ENCODE measurements around the gene RAB3B.
"Not testable (repeated sequence)": the region's sequence is repeated elsewhere in the genome, so short reads cannot be mapped to it uniquely, and the experiment has no call there.

RAB3B gene

GRCh38 chr1:52008071-52008809 lies 17.7 kb upstream of the RAB3B start:
- Histone ChIP-seq H3K27me3 (ENCODE audit: insufficient read depth, low read length) (no peaks in the 10 kb centered on the region), H3K4me3 (ENCODE audit: low read length) (no peak overlapping the region), H3K36me3 (ENCODE audit: insufficient read depth, low read depth, low read length) (no peaks in the 10 kb centered on the region), H3K9me3 (ENCODE audit: insufficient read depth, low read depth, low read length) (no peaks in the 10 kb centered on the region), H3K4me1 (ENCODE audit: insufficient read depth, low read length) (peaks cover 20% of the 10 kb centered on the region), H3K27ac (ENCODE audit: low read length) (no peak overlapping the region), H3K9ac (ENCODE audit: low read depth, low read length) (no peak overlapping the region; the same call in 1 of the 2 replicates)

GRCh38 chr1:52007215-52008002 lies 16.9 kb upstream of the RAB3B start:
- Histone ChIP-seq H3K36me3 (ENCODE audit: insufficient read depth, low read depth, low read length) (no peaks in the 10 kb centered on the region), H3K9ac (ENCODE audit: low read depth, low read length) (peak overlapping the region; percentile 3; the same call in 1 of the 2 replicates), H3K27me3 (ENCODE audit: insufficient read depth, low read length) (no peaks in the 10 kb centered on the region), H3K4me1 (ENCODE audit: insufficient read depth, low read length) (peaks cover 20% of the 10 kb centered on the region), H3K4me3 (ENCODE audit: low read length) (no peak overlapping the region), H3K9me3 (ENCODE audit: insufficient read depth, low read depth, low read length) (no peaks in the 10 kb centered on the region), H3K27ac (ENCODE audit: low read length) (peak overlapping the region; percentile 52)

GRCh38 chr1:52006081-52006553 lies 15.6 kb upstream of the RAB3B start:
- not testable (repeated sequence) for H3K27me3 ChIP-seq (ENCODE audit: insufficient read depth, low read length); H3K9me3 ChIP-seq (ENCODE audit: insufficient read depth, low read depth, low read length); H3K27ac ChIP-seq (ENCODE audit: low read length); H3K4me3 ChIP-seq (ENCODE audit: low read length); H3K36me3 ChIP-seq (ENCODE audit: insufficient read depth, low read depth, low read length)
- H3K4me1 ChIP-seq (ENCODE audit: insufficient read depth, low read length), result peaks cover 20% of the 10 kb centered on the region
- peak overlapping the region; percentile 53 for H3K9ac ChIP-seq (ENCODE audit: low read depth, low read length)

- H3K9me3 ChIP-seq (ENCODE audit: insufficient read depth, low read depth, low read length); H3K4me3 ChIP-seq (ENCODE audit: low read length); H3K27me3 ChIP-seq (ENCODE audit: insufficient read depth, low read length); H3K27ac ChIP-seq (ENCODE audit: low read length); H3K36me3 ChIP-seq (ENCODE audit: insufficient read depth, low read depth, low read length): not testable (repeated sequence)
- Histone ChIP-seq H3K9ac (ENCODE audit: low read depth, low read length) (peak overlapping the region; percentile 53), H3K4me1 (ENCODE audit: insufficient read depth, low read length) (peaks cover 20% of the 10 kb centered on the region)
Observed at GRCh38 chr1:52005548-52005947, 15.0 kb upstream of the RAB3B start.

GRCh38 chr1:52003877-52004276 lies 13.4 kb upstream of the RAB3B start:
- no peak overlapping the region for H3K4me3 ChIP-seq (ENCODE audit: low read length)
- no peaks in the 10 kb centered on the region for H3K27me3 ChIP-seq (ENCODE audit: insufficient read depth, low read length)
- H3K4me1 ChIP-seq (ENCODE audit: insufficient read depth, low read length), result peaks cover 20% of the 10 kb centered on the region
- H3K9ac ChIP-seq (ENCODE audit: low read depth, low read length), result no peak overlapping the region
- no peaks in the 10 kb centered on the region for H3K36me3 ChIP-seq (ENCODE audit: insufficient read depth, low read depth, low read length)
- H3K27ac ChIP-seq (ENCODE audit: low read length), result no peak overlapping the region
- no peaks in the 10 kb centered on the region for H3K9me3 ChIP-seq (ENCODE audit: insufficient read depth, low read depth, low read length)

GRCh38 chr1:52002038-52002917 lies 11.8 kb upstream of the RAB3B start:
- no peak overlapping the region for H3K4me3 ChIP-seq (ENCODE audit: low read length)

GRCh38 chr1:51998701-51999100 lies 8.2 kb upstream of the RAB3B start:
- H3K9ac ChIP-seq (ENCODE audit: low read depth, low read length), result no peak overlapping the region
- H3K9me3 ChIP-seq (ENCODE audit: insufficient read depth, low read depth, low read length), result no peaks in the 10 kb centered on the region
- no peak overlapping the region for H3K27ac ChIP-seq (ENCODE audit: low read length)
- no peaks in the 10 kb centered on the region for H3K27me3 ChIP-seq (ENCODE audit: insufficient read depth, low read length)
- H3K36me3 ChIP-seq (ENCODE audit: insufficient read depth, low read depth, low read length), result no peaks in the 10 kb centered on the region
- peaks cover 9% of the 10 kb centered on the region; the same call in 1 of the 2 replicates for H3K4me1 ChIP-seq (ENCODE audit: insufficient read depth, low read length)
- H3K4me3 ChIP-seq (ENCODE audit: low read length), result no peak overlapping the region

More at GRCh38 chr1:52002038-52002917, 11.8 kb upstream of the RAB3B start:
- Histone ChIP-seq H3K27me3 (ENCODE audit: insufficient read depth, low read length) (no peaks in the 10 kb centered on the region), H3K9me3 (ENCODE audit: insufficient read depth, low read depth, low read length) (no peaks in the 10 kb centered on the region), H3K36me3 (ENCODE audit: insufficient read depth, low read depth, low read length) (no peaks in the 10 kb centered on the region), H3K4me1 (ENCODE audit: insufficient read depth, low read length) (peaks cover 20% of the 10 kb centered on the region), H3K27ac (ENCODE audit: low read length) (no peak overlapping the region), H3K9ac (ENCODE audit: low read depth, low read length) (no peak overlapping the region)

GRCh38 chr1:51997974-51998382 lies 7.5 kb upstream of the RAB3B start:
- Histone ChIP-seq H3K9me3 (ENCODE audit: insufficient read depth, low read depth, low read length) (no peaks in the 10 kb centered on the region), H3K27me3 (ENCODE audit: insufficient read depth, low read length) (peaks cover under 1% of the 10 kb centered on the region; the same call in 1 of the 2 replicates), H3K4me3 (ENCODE audit: low read length) (peak overlapping the region; percentile 9; the same call in 1 of the 2 replicates), H3K27ac (ENCODE audit: low read length) (no peak overlapping the region), H3K9ac (ENCODE audit: low read depth, low read length) (no peak overlapping the region), H3K4me1 (ENCODE audit: insufficient read depth, low read length) (peaks cover 9% of the 10 kb centered on the region; the same call in 1 of the 2 replicates), H3K36me3 (ENCODE audit: insufficient read depth, low read depth, low read length) (no peaks in the 10 kb centered on the region)

- no peaks in the 10 kb centered on the region for H3K9me3 ChIP-seq (ENCODE audit: insufficient read depth, low read depth, low read length)
- H3K27me3 ChIP-seq (ENCODE audit: insufficient read depth, low read length), result peaks cover 20% of the 10 kb centered on the region
- H3K36me3 ChIP-seq (ENCODE audit: insufficient read depth, low read depth, low read length), result peaks cover 11% of the 10 kb centered on the region
- H3K27ac ChIP-seq (ENCODE audit: low read length), result no peak overlapping the region
- 0 out of 2 replicates have a peak, but pooled peaks cover 4% of the 10 kb centered on the region for H3K4me1 ChIP-seq (ENCODE audit: insufficient read depth, low read length)
- peak overlapping the region; percentile 76 for H3K4me3 ChIP-seq (ENCODE audit: low read length)
- H3K9ac ChIP-seq (ENCODE audit: low read depth, low read length), result peak overlapping the region; percentile 70; the same call in 1 of the 2 replicates
Observed at GRCh38 chr1:51989582-51990477, 670 bp downstream of the RAB3B start.

- Histone ChIP-seq H3K36me3 (ENCODE audit: insufficient read depth, low read depth, low read length) (peaks cover 18% of the 10 kb centered on the region), H3K4me1 (ENCODE audit: insufficient read depth, low read length) (0 out of 2 replicates have a peak, but pooled peaks cover 4% of the 10 kb centered on the region), H3K9ac (ENCODE audit: low read depth, low read length) (no peak overlapping the region), H3K4me3 (ENCODE audit: low read length) (no peak overlapping the region), H3K9me3 (ENCODE audit: insufficient read depth, low read depth, low read length) (no peaks in the 10 kb centered on the region), H3K27ac (ENCODE audit: low read length) (no peak overlapping the region), H3K27me3 (ENCODE audit: insufficient read depth, low read length) (peaks cover 20% of the 10 kb centered on the region)
Observed at GRCh38 chr1:51988254-51988653, 2.2 kb downstream of the RAB3B start.
